GM13976 (cell line): ENCODE data around the gene TMED8.

Experiments
- DNase-seq: peaks from one replicate; pipeline ENCODE4 v3.0.0; 2012; ENCODE audit warnings: low spot score
- in situ Hi-C: fragments of 300-500 bp; cut with MboI; formaldehyde crosslinking; loops from one replicate; pipeline ENCODE4 v1.12.0; 2022; ENCODE audit warnings: low sequenced_read_pairs, mixed read lengths, inconsistent platforms; ENCODE audit not compliant: unreplicated experiment
- TF ChIP-seq, protein P1 (sequence below): IDR thresholded peaks from 2 replicates; pipeline ENCODE4 v1.5.1; 2012; ENCODE audit warnings: borderline replicate concordance, mild to moderate bottlenecking; ENCODE audit not compliant: insufficient read depth; ENCODE audit errors: extremely low read depth, missing control alignments, control extremely low read depth

TMED8 gene

DNA sequence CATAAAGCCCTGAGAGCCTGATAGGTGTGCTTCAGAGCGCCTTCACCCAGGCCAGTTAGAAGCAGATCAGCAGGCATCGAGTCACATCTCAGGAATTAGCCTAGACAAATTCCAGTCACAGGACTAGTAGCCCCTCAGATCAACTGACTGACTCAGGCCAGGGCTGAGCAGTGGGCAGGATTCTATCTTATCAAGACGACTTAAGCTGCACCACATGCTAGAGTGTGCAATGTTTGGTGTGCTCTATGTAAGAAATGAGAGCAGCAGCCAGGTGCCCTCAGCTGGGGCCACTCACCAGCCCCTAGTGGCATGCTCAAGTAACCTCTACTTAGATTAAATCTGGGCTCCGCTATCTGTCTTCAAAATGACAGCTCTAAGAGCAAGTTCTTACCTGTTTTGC is 86.2 kb downstream of the TMED8 start:
- DNase-seq: no peak
- TF ChIP-seq, protein P1, sequence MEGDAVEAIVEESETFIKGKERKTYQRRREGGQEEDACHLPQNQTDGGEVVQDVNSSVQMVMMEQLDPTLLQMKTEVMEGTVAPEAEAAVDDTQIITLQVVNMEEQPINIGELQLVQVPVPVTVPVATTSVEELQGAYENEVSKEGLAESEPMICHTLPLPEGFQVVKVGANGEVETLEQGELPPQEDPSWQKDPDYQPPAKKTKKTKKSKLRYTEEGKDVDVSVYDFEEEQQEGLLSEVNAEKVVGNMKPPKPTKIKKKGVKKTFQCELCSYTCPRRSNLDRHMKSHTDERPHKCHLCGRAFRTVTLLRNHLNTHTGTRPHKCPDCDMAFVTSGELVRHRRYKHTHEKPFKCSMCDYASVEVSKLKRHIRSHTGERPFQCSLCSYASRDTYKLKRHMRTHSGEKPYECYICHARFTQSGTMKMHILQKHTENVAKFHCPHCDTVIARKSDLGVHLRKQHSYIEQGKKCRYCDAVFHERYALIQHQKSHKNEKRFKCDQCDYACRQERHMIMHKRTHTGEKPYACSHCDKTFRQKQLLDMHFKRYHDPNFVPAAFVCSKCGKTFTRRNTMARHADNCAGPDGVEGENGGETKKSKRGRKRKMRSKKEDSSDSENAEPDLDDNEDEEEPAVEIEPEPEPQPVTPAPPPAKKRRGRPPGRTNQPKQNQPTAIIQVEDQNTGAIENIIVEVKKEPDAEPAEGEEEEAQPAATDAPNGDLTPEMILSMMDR: no peak
- in situ Hi-C loops: no loop called here

DNA sequence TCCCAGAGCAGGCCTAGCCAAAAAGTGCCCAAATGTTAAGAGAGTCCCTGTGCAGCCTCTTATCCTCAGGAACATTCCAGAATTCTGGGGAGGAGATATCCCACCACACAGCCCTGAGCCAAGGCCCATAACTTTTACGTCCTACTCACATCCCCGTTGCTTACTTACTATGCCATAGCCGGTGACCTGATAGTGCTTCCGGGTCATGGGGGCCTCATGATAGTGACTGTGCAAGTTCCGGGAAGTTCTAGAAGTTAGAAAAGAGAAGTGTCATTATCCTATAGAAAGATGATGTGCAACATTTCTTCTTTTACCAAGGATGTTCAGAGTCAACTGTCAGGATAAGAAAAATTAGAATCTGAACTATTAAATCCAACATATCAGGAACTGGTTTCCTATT is 90.3 kb downstream of the TMED8 start:
- no peak for DNase-seq
- TF ChIP-seq, protein P1: no peak

More for the DNA sequence above, 90.3 kb downstream of the TMED8 start:
- in situ Hi-C loops: no loop called here
